GM18867 (cell line): ENCODE data around the gene MOB3C.
A peak's percentile ranks its signal among the peaks of the same experiment; 100 is the strongest.
"Not testable (repeated sequence)": the region's sequence is repeated elsewhere in the genome, so short reads cannot be mapped to it uniquely, and the experiment has no call there.

Experiments
- ATAC-seq: cut with Tn5 transposase; IDR thresholded peaks from one replicate; pipeline ENCODE4 v1.9.1; 2021; ENCODE audit warnings: mild to moderate bottlenecking, moderate library complexity; ENCODE audit not compliant: unreplicated experiment

Gene MOB3C

DNA sequence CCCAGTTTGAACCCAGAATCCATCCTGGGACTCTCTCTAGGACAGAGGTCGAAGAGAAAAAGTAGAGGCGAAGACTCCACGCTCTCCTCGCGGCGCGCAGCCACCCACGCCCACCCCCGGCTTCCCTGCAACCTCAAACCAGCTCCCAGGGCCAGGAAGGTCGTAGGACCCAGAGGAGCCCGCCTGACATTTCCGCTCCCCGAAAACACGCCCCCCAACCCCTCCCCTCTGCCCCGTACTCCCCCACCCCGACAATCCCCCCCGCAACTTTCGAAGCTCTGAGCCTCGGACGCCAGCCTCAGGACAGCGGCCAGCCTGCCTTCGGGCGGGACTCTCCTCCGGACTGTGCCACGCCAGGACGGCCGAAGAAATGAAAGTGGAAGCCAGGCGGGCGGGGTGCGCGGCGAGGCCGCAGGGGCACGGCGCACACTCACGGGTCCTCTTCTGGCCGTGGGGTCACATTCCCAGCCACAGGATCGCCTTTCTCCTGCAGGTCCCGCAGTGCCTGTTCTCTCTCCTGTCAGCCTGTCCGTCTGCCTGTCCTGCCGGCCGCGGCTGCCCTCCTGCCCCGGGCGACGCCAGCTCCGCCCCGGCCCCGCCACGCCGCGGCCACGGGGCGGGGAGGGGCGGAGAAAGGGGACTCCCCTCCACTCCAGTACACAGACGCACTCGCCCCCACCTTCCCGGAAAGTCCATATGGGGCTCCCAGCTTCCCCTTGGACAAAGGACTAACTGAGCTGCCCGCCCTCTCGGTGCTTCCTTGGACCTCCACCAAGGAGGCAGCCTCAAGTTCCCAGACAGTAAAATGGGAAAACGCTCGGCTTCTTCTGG is at the start of gene MOB3C:
TSS of gene MOB3C (minus strand) at position 535 of the 831 bp plus-strand sequence. CDS start 3,490 bp downstream, outside the sequence.
- peak; percentile 77 for ATAC-seq

DNA sequence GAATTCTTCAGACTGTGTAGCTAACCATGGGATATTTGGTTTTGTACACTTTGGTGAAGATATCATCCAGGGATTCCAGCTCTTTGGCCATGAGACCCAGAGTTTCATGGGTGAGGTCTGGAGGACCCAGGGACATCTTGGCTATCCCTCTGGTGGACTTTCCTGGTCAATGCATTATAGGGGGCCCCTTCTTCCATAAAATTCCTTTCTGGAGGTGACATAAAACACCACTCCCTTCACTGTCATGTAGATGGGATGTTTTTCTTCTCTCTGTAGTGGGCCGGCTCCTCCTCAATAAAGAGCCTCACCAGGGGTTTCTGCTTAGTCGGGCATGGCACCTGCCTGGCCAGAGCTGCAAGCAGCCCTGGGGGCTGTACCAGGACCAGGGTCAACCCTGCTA is 49.4 kb upstream of the MOB3C start:
- ATAC-seq = no peak

DNA sequence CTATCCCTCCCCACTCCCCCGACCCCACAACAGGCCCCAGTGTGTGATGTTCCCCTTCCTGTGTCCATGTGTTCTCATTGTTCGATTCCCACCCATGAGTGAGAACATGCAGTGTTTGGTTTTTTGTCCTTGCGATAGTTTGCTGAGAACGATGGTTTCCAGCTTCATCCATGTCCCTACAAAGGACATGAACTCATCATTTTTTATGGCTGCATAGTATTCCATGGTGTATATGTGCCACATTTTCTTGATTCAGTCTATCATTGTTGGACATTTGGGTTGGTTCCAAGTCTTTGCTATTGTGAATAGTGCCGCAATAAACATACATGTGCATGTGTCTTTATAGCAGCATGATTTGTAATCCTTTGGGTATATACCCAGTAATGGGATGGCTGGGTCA is 46.3 kb upstream of the MOB3C start:
- not testable (repeated sequence) for ATAC-seq

DNA sequence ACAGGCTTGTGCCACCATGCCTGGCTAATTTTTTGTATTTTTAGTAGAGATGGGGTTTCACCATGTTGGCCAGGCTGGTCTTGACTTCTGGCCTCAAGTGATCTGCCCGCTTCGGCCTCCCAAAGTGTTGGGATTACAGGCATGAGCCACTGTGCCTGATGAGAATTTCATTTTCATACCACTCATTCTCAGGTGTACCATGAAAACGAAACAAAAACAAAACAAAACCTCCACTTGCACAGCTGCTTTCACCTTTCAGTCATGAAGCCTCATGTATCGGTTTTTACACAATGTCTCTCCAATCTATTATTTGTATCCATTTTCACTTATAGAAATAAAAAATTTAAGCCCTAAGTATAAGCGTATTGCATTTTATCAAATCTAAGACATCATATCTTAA is 43.5 kb upstream of the MOB3C start:
- ATAC-seq = peak; percentile 87

DNA sequence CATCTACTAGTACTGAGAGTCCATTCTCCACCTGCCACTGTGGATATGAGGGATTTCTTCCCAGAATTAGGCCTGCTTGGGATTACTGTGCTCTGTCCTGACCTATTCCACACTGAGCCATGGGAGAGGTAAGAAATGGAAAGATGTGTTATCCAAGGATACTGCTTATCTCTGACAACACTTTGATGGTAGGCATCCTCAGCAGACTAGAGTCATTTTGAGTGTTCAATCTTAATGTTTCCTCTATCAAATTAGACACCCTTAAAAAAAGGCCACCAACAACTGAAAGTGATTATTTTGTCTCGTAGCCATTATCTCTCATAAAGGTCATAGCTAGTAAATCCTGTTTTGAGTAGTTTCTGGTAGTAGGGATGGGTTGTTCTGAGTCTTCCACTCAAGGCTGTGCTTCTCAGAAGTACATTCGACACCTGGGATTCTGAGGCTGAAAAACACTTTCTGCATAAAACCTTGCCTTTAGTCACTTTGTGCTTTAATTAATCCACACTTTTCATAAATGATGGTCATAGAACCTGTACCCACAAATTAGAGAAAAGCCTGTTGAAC is 42.8 kb upstream of the MOB3C start:
- ATAC-seq = no peak

DNA sequence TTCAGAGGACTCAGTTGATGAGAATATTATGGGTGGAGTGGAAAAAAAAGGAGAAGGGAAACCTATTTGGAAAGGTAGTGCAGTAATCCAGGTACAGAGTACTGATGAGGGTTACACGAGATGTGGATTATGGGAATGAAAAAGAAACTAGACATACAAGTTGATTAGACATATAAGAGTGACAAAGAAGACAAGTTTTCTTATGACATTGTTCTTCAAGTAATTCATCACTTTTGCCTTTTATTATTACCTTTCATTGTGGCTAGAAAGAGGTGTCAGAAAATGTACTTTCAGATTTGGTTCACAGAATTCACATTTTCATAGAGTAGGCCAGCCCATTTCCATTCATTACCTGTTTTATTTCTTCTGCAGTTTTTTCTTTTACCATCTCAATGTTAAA is 41.2 kb upstream of the MOB3C start:
- ATAC-seq = no peak

DNA sequence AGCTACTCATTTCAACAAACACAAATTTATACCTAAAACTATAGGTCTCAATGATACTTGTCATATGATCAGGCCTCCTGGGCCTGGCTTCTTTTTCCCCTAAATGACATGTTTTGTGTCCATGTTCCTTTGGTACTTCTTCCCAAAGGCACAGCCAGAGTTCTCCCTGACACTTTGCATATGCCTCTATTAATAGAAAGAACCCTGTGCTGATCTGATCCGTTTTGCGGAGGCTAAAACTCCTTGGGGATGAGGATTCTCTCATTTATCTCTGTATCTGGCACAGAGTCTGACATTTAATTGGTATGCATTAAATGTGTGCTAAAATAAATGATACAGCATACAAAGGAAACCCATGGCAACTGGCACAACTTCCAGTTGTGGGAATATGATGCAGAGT is 40.0 kb upstream of the MOB3C start:
- ATAC-seq = no peak

DNA sequence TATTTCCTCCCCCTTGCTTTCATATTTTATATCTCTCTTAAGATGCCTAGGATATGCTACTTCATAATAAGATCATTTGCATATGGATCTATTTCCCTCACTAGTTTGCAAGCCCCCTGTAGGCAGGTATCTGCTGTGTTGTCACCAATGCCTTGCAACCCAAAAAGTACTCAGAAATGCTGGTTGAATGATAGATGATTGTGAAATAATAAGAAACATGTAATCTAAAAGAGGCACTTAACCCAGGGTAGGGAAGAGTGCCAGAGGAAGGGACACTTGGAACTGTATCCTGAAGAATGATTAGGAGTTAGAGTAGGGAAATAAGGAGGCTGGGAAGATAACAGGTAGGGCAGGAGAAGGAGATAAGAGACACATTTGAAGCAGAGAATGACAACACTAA is 39.2 kb upstream of the MOB3C start:
- ATAC-seq = no peak

DNA sequence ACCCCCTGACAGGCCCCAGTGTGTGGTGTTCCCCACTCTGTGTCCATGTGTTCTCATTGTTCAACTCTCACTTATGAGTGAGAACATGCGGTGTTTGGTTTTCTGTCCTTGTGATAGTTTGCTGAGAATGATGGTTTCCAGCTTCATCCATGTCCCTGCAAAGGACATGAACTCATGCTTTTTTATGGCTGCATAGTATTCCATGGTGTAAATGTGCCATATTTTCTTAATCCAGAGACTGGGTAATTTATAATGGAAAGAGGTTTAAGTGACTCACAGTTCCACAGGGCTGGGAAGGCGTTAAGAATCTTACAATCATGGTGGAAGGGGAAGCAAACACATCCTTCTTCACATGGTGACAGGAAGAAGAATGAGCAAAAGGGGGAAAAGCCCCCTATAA is 38.1 kb upstream of the MOB3C start:
- ATAC-seq = not testable (repeated sequence)

DNA sequence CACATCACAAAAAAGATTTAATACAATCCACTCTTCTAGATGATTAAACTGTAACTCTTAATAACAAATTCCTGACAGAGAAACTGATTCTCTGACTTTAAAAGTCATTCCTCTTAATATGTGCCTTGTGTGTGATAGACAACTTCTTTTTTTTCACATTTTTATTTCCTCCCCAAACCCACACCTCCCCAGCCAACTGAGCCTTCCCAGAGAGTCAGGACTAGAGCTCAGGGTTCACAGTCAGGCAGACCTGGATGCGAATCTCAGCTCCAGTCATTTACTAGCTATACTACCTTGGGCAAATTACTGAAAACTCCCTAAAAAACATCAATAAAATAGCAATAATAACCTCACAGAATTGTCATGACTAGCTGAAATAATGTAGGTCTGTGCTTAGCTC is 37.4 kb upstream of the MOB3C start:
- no peak for ATAC-seq

DNA sequence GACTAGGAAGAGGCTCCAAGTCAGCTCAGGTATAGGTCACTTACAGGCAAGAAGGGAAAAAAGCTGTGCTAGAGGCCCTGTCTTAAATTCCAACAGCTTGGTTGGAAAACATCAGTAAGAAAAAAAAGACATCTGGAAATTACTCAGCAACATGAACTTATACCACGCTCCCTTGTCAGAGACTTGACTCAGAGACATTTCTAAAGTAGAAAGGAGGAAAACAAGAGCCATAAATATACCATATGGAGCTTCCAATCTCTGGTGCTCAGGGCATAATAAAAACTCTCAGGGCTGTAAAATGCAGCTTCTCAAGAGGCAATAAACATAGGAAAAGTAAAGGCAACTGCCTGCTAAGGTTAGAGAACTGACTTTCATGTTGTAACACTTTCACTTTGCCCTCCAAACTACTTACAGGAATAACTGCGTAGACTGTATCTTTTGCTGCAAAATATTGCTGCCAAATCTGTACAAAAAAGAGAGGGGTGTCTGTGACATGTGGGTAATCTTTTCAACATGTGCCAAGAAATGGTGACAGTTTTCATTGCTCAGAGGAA is 36.9 kb upstream of the MOB3C start:
- ATAC-seq = no peak

DNA sequence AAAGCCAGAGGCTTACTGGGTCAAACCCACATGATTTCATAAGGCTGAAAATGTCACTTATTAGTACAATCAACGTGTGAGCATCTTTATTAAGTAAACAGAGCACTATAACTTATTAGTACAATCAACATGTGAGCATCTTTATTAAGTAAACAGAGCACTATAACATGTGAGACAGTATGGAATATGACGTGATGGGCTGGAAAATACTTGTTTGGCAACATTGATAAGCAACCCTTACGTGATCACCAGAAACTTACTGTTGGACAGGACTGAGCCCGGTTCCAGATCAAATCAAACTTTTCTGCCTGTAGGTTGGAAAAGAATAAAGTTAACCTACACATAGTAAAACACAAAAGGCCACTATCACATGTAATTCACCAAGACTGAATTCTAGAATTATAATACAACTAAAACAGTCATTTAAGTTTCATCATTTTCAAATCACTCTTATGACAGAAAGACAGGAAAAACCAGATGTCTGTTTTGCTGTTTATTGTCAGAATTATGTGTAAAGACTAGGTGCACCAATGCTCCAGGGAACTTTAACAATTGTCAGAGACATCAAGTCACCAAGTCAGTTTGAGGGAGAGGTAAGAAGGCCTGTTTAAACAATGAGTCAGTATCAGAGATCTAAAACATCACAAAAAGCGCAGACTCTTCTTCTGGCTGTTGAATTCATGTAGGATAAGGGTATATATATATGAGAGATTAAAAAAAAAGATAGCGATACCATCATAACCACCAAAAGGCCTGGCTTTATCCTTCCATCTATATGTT is 35.9 kb upstream of the MOB3C start:
- no peak for ATAC-seq

DNA sequence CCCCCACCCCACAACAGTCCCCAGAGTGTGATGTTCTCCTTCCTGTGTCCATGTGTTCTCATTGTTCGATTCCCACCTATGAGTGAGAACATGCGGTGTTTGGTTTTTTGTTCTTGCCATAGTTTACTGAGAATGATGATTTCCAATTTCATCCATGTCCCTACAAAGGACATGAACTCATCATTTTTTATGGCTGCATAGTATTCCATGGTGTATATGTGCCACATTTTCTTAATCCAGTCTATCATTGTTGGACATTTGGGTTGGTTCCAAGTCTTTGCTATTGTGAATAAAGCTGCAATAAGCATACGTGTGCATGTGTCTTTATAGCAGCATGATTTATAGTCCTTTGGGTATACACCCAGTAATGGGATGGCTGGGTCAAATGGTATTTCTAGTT is 34.5 kb upstream of the MOB3C start:
- ATAC-seq = not testable (repeated sequence)

DNA sequence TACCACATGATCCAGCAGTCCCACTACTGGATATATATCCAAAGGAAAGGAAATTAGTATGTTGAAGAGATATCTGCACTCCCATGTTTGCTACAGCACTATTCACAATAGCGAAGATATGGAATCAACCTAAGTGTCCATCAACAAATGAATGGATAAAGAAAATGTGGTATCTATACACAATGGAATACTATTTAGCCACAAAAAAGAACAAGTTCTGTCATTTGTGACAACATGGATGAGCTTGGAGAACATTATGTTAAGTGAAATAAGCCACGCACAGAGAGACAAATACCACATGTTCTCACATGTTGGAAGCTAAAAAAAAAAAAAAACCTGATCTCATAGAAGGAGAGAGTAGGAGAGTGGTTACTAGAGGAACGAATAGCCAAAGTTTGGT is 33.9 kb upstream of the MOB3C start:
- ATAC-seq = no peak

DNA sequence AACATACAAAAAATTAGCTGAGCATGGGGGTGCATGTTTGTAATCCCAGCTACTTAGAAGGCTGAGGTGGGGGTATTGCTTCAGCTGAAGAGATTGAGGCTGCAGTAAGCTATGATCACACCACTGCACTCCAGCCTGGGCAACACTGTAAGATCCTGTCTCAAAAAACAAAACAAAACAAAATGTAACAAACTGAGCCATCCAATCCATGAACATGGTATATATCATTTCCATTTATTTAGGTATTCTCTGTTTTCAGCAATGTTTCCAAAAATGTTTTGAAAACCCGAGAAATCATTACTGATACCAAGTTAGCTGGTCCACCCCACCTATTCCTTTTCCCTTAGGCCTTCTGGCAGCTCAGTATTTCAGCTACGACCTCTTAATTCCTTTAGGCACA is 33.2 kb upstream of the MOB3C start:
- no peak for ATAC-seq

DNA sequence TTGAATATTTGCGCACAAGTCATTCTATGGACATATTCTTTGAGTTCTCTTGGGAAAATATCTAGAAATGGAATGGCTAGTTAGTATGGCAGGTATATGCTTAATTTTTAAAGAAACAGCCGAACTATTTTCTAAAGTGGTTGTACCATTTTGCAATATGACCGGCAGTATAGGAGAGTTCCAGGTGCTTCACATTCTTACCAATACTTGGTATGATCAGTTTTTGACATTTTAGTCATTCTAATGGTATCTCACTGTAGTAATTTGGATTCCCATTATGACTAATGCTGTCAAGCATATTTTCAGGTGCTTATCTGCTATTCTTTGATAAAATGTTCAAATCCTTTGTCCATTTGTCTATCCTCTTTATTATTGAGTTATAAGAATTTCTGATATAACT is 31.0 kb upstream of the MOB3C start:
- ATAC-seq = no peak

DNA sequence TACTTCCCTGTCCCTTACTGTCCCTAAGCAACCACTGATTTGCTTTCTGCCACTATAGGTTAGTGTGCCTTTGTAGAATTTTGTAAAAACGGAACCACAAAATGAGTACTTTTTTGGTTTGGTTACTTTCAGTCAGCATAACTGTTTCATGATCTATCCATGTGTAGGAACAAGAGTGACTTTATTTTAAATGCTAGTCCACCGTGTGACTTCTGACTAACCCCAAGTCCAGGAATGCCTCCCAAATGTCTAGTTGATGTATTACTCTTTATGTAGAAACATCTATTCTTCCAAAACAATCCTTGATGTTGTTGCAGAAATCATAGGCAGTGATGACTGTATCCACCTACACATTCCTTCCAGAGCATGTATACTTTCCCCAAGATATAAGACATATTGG is 30.2 kb upstream of the MOB3C start:
- no peak for ATAC-seq

DNA sequence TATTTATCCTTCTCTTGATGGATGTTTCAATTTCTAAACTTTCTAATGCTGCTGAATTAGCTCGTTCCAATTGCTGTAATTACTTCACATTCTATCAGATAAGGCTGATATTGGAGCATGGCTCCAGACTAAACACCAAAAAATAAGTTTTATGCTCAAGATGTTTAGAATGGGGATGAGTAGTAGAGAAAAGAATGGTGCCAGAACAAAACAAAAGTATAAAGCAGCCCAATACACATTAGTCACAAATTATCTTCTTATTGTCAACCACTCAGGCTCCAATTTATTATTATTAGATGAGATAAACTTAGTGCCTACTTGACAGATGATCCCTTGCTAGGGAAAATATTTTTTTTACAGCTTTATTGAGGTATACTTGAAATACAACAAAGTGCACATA is 29.7 kb upstream of the MOB3C start:
- no peak for ATAC-seq

DNA sequence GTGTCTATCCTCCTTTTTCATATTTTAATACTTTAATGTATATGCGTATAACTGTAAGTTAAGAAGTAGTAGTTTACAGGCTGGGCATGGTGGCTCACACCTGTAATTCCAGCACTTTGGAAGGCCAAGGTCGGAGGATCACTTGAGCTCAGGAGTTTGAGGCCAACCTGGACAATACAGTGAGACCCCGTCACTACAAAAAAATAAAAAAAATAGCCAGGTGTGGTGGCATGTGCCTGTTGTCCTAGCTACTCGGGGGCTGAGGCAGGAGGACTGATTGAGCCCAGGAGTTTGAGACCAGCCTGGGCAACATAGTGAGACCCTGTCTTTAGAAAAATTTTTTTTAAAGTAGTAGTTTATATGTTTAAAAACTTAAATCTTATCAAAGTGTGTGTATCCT is 29.2 kb upstream of the MOB3C start:
- ATAC-seq = no peak

DNA sequence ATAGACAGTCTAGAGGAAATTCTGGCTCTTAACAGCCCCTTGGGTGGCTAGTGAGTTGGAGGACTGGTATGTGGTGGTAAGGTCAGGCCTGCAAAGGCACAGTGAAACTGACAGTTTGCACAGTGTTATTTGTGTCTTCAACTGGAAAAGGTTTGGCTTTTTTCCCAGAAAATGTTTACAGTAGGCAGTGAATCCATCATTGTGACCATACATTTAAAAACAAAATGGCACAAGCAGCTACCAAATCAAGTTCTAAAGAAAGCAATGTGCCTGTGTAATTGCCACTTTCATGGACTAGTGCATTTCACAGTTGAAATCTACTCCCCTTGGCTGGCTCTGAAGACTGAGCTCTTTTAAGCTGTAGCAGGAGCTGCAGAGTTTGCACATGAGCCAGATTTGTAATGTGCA is 26.8 kb upstream of the MOB3C start:
- ATAC-seq = no peak

DNA sequence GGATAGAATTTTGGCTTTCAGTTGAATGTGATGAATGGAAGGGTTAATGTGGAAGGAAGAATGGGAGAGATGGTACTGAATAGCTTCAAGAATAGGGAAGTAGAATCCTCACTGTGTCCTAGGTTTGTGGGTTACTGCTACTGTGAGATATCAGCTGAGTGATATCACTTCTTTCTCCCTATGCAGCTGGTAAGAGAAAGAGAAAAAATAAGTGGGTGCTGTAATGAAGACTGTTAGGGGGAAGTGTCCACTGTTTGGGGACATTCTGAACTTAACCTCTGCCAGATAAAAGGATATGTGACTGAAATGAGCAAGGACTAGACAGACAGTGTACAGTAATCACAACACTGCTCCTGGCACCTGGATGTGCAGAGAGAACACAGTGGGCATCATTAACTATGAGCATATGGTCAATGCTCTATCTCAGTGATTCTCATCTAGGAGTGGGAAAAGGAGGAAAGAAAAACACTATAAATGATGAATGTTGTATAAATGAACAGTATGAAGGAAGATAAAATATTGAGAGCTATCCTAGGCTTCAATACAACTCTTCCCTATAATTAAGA is 25.6 kb upstream of the MOB3C start:
- ATAC-seq = no peak
